Endothelial cell of umbilical vein (primary cell): ENCODE measurements around the gene CORO7. TPM values are rescaled to one million over a fixed set of nuclear protein-coding genes. Genes with fewer than 3 reads are reported as not detected.

Source experiments
- BruUV-seq: library from RNA; stranded (reverse); fragments of 400-500 nt; replicated peaks from 2 replicates; lab custom pipeline; 2021; lab: Mats Ljungman, UMichigan
- CTCF ChIA-PET: fragments of 300-600, 350-600 bp; sonication (Branson Sonifier 250); formaldehyde crosslinking; loops from one replicate; lab custom pipeline; 2021; ENCODE audit warnings: antibody characterized with exemption, inconsistent platforms; lab: Charles Lee
- POLR2A ChIA-PET: fragments of 300-600, 350-600 bp; sonication (Branson Sonifier 250); formaldehyde crosslinking; loops from one replicate; lab custom pipeline; 2021; ENCODE audit warnings: antibody characterized with exemption, inconsistent platforms; lab: Charles Lee
- DNase-seq: peaks from one replicate; pipeline ENCODE4 v3.0.0-alpha.2; 2011; ENCODE audit warnings: low read depth, low spot score
- FAIRE-seq: peaks from 2 replicates; lab custom pipeline; 2011; peaks lifted over from hg19 to GRCh38; lab: Jason Lieb, UNC
- H2AFZ ChIP-seq: 2 replicates; pipeline ENCODE4 v1.6.0; 2012; ENCODE audit warnings: low read depth, low read length, control low read depth, inconsistent platforms
- H3K27ac ChIP-seq: 2 replicates; pipeline ENCODE4 v1.5.1; 2011; ENCODE audit warnings: low read depth, mild to moderate bottlenecking, control low read depth, low read length, moderate library complexity; ENCODE audit not compliant: insufficient read depth
- H3K27me3 ChIP-seq, 2 experiments: 2 replicates each; pipeline versions ENCODE4 v1.6.0 to v1.6.1; 2011; ENCODE audit warnings: low read length in 2 of 2, mixed read lengths in 1 of 2; ENCODE audit not compliant: control insufficient read depth in 2 of 2, insufficient read depth in 2 of 2
- H3K36me3 ChIP-seq, 2 experiments: 2 replicates in 1 of 2; 3 replicates in 1 of 2; pipeline ENCODE4 v1.5.1; 2011; ENCODE audit warnings: low read length in 2 of 2, mild to moderate bottlenecking in 1 of 2, moderate library complexity in 1 of 2; ENCODE audit not compliant: control insufficient read depth in 2 of 2, insufficient read depth in 2 of 2; ENCODE audit errors: extremely low read depth in 1 of 2
- H3K4me1 ChIP-seq: 3 replicates; pipeline ENCODE4 v1.5.1; 2011; ENCODE audit warnings: mild to moderate bottlenecking, low read length; ENCODE audit not compliant: control insufficient read depth, insufficient read depth; ENCODE audit errors: extremely low read depth
- H3K4me2 ChIP-seq: 2 replicates; pipeline ENCODE4 v1.6.1; 2011; ENCODE audit warnings: low read length, control low read depth, mixed read lengths; ENCODE audit not compliant: insufficient read depth
- H3K4me3 ChIP-seq, 3 experiments: fragments of 200-600 bp in 1 of 3; sonication (generic), shearing (Covaris generic) in 1 of 3; replicated peaks in 1 of 3; 2 replicates each; pipeline ENCODE4 v1.5.1; 2011 to 2016; ENCODE audit warnings: control low read depth in 3 of 3, low read length in 3 of 3, mild to moderate bottlenecking in 2 of 3, inconsistent platforms in 1 of 3, low read depth in 1 of 3, moderate library complexity in 1 of 3; ENCODE audit not compliant: insufficient read depth in 1 of 3
- H3K79me2 ChIP-seq: 2 replicates; pipeline ENCODE4 v1.6.0; 2012; ENCODE audit warnings: low read length, inconsistent platforms; ENCODE audit not compliant: control insufficient read depth, insufficient read depth
- H3K9ac ChIP-seq: replicated peaks from 2 replicates; pipeline ENCODE3; 2011; ENCODE audit warnings: low read length, control low read depth; ENCODE audit not compliant: insufficient read depth; ENCODE audit errors: extremely low read depth
- H3K9me1 ChIP-seq: replicated peaks from 3 replicates; pipeline ENCODE4 v1.6.0; 2011; ENCODE audit warnings: mild to moderate bottlenecking, low read length; ENCODE audit not compliant: control insufficient read depth, insufficient read depth; ENCODE audit errors: extremely low read depth
- H3K9me3 ChIP-seq: replicated peaks from 2 replicates; pipeline ENCODE4 v1.5.1; 2012; ENCODE audit warnings: low read length, inconsistent platforms; ENCODE audit not compliant: control insufficient read depth, insufficient read depth
- H4K20me1 ChIP-seq: replicated peaks from 2 replicates; pipeline ENCODE3; 2011; ENCODE audit warnings: mild to moderate bottlenecking, low read length; ENCODE audit not compliant: control insufficient read depth, insufficient read depth; ENCODE audit errors: extremely low read depth
- CTCF ChIP-seq, 2 donors: IDR thresholded peaks; 1 replicate in 1 of 2; 2 replicates in 1 of 2; pipeline ENCODE4 v1.5.1; 2011; ENCODE audit warnings: low read length in 2 of 2, mild to moderate bottlenecking in 2 of 2, moderate library complexity in 2 of 2, control low read depth in 1 of 2, inconsistent platforms in 1 of 2, low read depth in 1 of 2; ENCODE audit not compliant: insufficient read depth in 1 of 2; ENCODE audit errors: extremely low read depth in 1 of 2
- EZH2 ChIP-seq: IDR thresholded peaks from 2 replicates; pipeline ENCODE4 v1.6.1; 2012; ENCODE audit warnings: borderline replicate concordance, low read depth, mild to moderate bottlenecking, moderate library complexity, low read length, inconsistent platforms; ENCODE audit not compliant: severe bottlenecking
- FOS ChIP-seq: IDR thresholded peaks from 2 replicates; pipeline ENCODE4 v1.6.1; 2011; ENCODE audit warnings: mild to moderate bottlenecking, low read length, moderate library complexity, borderline replicate concordance; ENCODE audit not compliant: insufficient read depth
- JUN ChIP-seq: IDR thresholded peaks from 2 replicates; pipeline ENCODE4 v1.6.1; 2011; ENCODE audit warnings: borderline replicate concordance, low read depth; ENCODE audit not compliant: insufficient read length, insufficient read depth
- MYC ChIP-seq: IDR thresholded peaks from one replicate; pipeline ENCODE4 v1.6.1; 2011; ENCODE audit warnings: mild to moderate bottlenecking, low read depth, low read length
- POLR2A ChIP-seq: IDR thresholded peaks from 2 replicates; pipeline ENCODE4 v1.6.1; 2012; ENCODE audit warnings: low read depth, mild to moderate bottlenecking, control low read depth, low read length
- POLR2AphosphoS5 ChIP-seq: IDR thresholded peaks from 2 replicates; pipeline ENCODE4 v1.6.1; 2012; ENCODE audit warnings: low read depth, mild to moderate bottlenecking, control low read depth, low read length, moderate library complexity; ENCODE audit not compliant: insufficient read depth
- dilution Hi-C: fragments of 300-500 bp; cut with MboI; formaldehyde crosslinking; loops from one replicate; pipeline ENCODE4 v1.15.0; 2019; ENCODE audit warnings: low sequenced_read_pairs; ENCODE audit not compliant: extremely low pct_ligation_motif_present
- intact Hi-C: fragments of 100-400 bp; cut with micrococcal nuclease; formaldehyde crosslinking; loops from one replicate; pipeline ENCODE4 v1.10.0; 2022
- polyA plus RNA-seq, 4 experiments: library from polyadenylated mRNA; depleted of rRNA in 3 of 4; stranded (reverse) in 3 of 4; unstranded in 1 of 4; fragments of >200 nt; gene quantifications; 2 replicates each; pipeline versions ENCODE4 v1.2.1 to v1.2.3, GENCODE V29; 2011 to 2012; ENCODE audit warnings: missing spikeins in 1 of 4
- total RNA-seq: library from RNA; stranded (reverse); gene quantifications from 2 replicates; pipeline ENCODE4 v1.2.3, GENCODE V29; 2021

Gene CORO7
- total and polyA plus RNA-seq, 2 donors (not counting 3 experiments of a cell fraction or from before 2014, with no cell fraction given): 42.5 to 72.3 TPM

DNA sequence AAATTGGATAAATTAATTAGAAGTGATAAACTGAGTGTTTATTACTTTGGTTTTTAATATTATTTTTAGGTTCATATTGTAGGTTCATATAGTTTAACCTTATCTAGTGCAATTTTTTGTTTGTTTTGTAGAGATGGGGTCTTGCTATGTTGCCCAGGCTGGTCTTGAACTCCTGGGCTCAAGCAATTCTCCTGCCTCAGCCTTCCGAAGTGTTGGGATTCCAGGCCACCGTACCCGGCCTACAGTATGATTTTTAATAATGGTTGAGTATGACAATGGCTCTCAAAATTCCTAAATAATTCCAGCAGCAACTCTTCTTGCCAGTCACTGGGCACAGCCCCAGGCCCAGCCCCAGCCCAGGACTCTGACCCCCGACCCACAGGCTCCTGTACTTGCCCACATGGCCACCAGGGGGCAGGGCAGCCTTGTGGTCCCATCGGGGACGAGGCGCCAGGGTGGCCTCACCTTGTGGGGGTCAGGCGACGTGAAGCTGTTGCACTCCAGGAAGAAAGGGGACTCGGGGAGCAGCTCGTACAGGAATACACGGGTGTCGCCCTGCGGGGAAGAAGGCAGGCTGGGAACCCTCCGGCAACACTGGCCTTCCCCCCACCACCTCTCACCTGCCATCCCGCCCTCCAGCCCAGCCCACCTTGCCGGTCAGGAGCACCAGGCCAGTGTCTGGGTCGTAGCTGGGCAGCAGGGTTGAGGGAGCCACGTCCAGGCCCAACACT lies 57.4 kb downstream of the CORO7 start:
- BruUV-seq: no TSS peak
- dilution Hi-C loops (no loop called here), intact Hi-C loops (loop anchor here (1.0 kb wide), 1 partner anchor 43 kb away; no protein-coding TSS in a partner anchor)
- ChIA-PET POLR2A (no interaction called here), CTCF (interaction anchor here (0.6 to 5.6 kb wide), 12 partner anchors 8 to 98 kb away, joined by 3 to 102 read pairs (median 4); partner anchors contain the start of gene PAM16)
- Histone ChIP-seq H3K4me2 (no peak overlapping the region), H3K79me2 (no peaks in the 10 kb centered on the region), H3K9ac (no peak overlapping the region), H3K27ac (no peak overlapping the region), H3K9me3 (no peaks in the 10 kb centered on the region), H3K36me3 (peaks cover 0 to 22% of the 10 kb centered on the region in 2 experiments), H3K4me1 (no peaks in the 10 kb centered on the region), H2AFZ (no peak overlapping the region), H3K4me3 (no peak overlapping the region), H3K9me1 (no peaks in the 10 kb centered on the region), H4K20me1 (no peaks in the 10 kb centered on the region), H3K27me3 (no peaks in the 10 kb centered on the region)
- peak; percentile 44 for FAIRE-seq
- no peak for DNase-seq
- TF ChIP-seq MYC (no peak), POLR2AphosphoS5 (no peak), JUN (no peak), FOS (no peak), EZH2 (no peak), CTCF (IDR thresholded peaks at IDR 0.05; ENCODE audit: extremely low read depth in 1 of 2, insufficient read depth in 1 of 2, low read depth in 1 of 2, low read length in 2 of 2) (peak; percentile 85 to 91), POLR2A (no peak)
